ENCODE measurements around the gene ACAT1. TPM values are rescaled to one million over a fixed set of nuclear protein-coding genes. Genes with fewer than 3 reads are reported as not detected.
A peak's percentile ranks its signal among the peaks of the same experiment; 100 is the strongest.

The ACAT1 gene
- total RNA-seq, 1 experiment from 2014 or later = 31.4 TPM

DNA sequence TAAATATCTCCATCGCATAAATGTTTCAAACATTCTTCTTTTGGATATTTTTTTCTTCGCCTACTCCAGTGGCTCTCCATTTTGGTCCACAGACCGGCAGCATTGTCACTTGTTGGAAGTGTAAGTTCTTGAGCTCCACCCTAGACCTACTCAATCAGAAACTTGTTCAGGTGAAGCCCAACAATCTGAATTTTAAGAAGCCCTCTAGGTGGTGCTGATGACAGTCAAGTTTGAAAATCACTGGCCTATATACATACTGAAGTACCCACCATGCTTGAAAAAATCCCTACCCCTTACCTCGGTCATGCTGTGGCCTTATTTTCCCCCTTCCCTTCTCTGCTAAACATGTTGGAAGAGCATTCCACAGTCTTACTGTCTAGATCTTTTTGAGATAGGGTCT lies 10.2 kb upstream of the ACAT1 start:
- no peak overlapping the region for H3K4me3 Mint-ChIP-seq
- POLR2A ChIA-PET = no interaction called here
- H3K9me3 Mint-ChIP-seq = no peaks in the 10 kb centered on the region
- no peaks in the 10 kb centered on the region for H3K36me3 Mint-ChIP-seq
- ATAC-seq (peak; percentile 54; the same call in 1 of the 2 replicates), DNase-seq (ENCODE audit: low spot score) (no peak)
- peaks cover 10% of the 10 kb centered on the region for H3K4me1 Mint-ChIP-seq
- TF ChIP-seq, protein P1, sequence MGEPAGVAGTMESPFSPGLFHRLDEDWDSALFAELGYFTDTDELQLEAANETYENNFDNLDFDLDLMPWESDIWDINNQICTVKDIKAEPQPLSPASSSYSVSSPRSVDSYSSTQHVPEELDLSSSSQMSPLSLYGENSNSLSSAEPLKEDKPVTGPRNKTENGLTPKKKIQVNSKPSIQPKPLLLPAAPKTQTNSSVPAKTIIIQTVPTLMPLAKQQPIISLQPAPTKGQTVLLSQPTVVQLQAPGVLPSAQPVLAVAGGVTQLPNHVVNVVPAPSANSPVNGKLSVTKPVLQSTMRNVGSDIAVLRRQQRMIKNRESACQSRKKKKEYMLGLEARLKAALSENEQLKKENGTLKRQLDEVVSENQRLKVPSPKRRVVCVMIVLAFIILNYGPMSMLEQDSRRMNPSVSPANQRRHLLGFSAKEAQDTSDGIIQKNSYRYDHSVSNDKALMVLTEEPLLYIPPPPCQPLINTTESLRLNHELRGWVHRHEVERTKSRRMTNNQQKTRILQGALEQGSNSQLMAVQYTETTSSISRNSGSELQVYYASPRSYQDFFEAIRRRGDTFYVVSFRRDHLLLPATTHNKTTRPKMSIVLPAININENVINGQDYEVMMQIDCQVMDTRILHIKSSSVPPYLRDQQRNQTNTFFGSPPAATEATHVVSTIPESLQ (CRISPR knock-in tag; IDR thresholded peaks at IDR 0.05) = no peak
- TF ChIP-seq, protein P2, sequence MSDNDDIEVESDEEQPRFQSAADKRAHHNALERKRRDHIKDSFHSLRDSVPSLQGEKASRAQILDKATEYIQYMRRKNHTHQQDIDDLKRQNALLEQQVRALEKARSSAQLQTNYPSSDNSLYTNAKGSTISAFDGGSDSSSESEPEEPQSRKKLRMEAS (CRISPR knock-in tag; IDR thresholded peaks at IDR 0.05) = no peak
- TF ChIP-seq ZNF121 (CRISPR knock-in tag; IDR thresholded peaks at IDR 0.05) = no peak
- no peak for TF ChIP-seq GRHL2 (CRISPR knock-in tag; IDR thresholded peaks at IDR 0.05; ENCODE audit: insufficient replicate concordance, severe bottlenecking)
- no peak for TF ChIP-seq KAT7 (CRISPR knock-in tag; IDR thresholded peaks at IDR 0.05; ENCODE audit: borderline replicate concordance)
- TF ChIP-seq, protein P3, sequence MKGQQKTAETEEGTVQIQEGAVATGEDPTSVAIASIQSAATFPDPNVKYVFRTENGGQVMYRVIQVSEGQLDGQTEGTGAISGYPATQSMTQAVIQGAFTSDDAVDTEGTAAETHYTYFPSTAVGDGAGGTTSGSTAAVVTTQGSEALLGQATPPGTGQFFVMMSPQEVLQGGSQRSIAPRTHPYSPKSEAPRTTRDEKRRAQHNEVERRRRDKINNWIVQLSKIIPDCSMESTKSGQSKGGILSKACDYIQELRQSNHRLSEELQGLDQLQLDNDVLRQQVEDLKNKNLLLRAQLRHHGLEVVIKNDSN (CRISPR knock-in tag; IDR thresholded peaks at IDR 0.05) = no peak
- H3K27ac Mint-ChIP-seq = no peak overlapping the region
- CTCF ChIA-PET = no interaction called here
- no peaks in the 10 kb centered on the region for H3K27me3 Mint-ChIP-seq (ENCODE audit: low read depth)

DNA sequence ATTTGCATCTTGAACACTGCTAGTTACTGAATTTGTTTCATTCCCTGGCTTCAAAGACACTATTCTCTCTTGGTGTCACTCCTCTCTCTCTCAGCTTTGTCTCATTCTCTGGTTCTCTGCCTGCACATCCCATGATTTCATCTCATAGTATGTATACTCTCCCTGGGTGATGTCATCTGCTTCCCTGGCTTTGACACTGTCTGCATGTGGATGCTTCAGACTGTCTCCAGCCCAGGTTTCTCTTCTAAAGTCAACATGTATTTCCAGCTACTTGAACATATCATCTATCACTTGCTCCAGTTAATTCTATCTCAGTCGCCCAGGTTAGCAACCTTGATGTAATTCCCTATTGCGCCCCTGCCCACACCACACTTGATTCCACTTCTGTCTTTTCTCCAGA lies 9.3 kb upstream of the ACAT1 start:
- Mint-ChIP-seq H3K36me3 (no peaks in the 10 kb centered on the region), H3K9me3 (no peaks in the 10 kb centered on the region), H3K27me3 (ENCODE audit: low read depth) (no peaks in the 10 kb centered on the region), H3K27ac (no peak overlapping the region), H3K4me1 (peaks cover 10% of the 10 kb centered on the region), H3K4me3 (no peak overlapping the region)
- ChIA-PET POLR2A (no interaction called here), CTCF (no interaction called here)
- TF ChIP-seq SP1 (CRISPR knock-in tag; conservative IDR thresholded peaks at IDR 0.05) (no peak), JAZF1 (CRISPR knock-in tag; IDR thresholded peaks at IDR 0.05) (no peak)
- TF ChIP-seq, protein P4, sequence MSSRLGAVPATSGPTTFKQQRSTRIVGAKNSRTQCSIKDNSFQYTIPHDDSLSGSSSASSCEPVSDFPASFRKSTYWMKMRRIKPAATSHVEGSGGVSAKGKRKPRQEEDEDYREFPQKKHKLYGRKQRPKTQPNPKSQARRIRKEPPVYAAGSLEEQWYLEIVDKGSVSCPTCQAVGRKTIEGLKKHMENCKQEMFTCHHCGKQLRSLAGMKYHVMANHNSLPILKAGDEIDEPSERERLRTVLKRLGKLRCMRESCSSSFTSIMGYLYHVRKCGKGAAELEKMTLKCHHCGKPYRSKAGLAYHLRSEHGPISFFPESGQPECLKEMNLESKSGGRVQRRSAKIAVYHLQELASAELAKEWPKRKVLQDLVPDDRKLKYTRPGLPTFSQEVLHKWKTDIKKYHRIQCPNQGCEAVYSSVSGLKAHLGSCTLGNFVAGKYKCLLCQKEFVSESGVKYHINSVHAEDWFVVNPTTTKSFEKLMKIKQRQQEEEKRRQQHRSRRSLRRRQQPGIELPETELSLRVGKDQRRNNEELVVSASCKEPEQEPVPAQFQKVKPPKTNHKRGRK (CRISPR knock-in tag; IDR thresholded peaks at IDR 0.05; ENCODE audit: borderline replicate concordance) = no peak
- TF ChIP-seq, protein P5, sequence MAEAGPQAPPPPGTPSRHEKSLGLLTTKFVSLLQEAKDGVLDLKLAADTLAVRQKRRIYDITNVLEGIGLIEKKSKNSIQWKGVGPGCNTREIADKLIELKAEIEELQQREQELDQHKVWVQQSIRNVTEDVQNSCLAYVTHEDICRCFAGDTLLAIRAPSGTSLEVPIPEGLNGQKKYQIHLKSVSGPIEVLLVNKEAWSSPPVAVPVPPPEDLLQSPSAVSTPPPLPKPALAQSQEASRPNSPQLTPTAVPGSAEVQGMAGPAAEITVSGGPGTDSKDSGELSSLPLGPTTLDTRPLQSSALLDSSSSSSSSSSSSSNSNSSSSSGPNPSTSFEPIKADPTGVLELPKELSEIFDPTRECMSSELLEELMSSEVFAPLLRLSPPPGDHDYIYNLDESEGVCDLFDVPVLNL (CRISPR knock-in tag; IDR thresholded peaks at IDR 0.05; ENCODE audit: borderline replicate concordance, low read depth) = no peak
- DNase-seq (ENCODE audit: low spot score) = no peak
- ATAC-seq = no peak

DNA sequence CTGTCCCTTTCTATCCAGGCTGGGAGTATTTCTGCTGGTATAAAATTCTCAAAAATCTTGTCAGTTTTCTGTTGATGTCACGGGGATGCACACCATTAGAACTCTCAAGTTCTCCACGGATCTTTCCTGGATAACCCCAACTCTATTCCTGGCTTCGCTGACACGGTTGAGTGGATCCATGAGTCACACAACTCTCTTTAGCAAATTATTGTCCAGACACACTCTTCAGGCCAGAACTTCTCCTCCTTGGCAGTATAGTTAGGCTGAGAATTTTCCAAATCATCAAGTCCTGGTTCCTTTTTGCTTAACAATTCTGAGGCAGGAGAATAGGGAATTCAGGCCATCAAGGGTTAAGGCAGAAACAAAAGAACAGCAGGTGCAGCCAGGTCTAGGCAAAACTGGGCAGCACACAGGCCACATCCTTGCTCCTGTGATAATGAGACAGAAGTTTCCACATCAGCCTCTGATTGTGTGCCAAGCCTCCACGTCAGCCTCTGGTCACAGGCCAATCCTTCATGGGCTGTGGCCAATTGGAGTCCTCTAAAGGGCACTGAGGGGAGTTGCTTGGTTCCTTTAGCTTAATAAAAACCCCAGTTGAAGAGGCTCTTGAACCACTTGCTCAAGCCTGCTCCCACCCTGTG lies 5.7 kb upstream of the ACAT1 start:
- no peaks in the 10 kb centered on the region for H3K36me3 Mint-ChIP-seq
- CTCF ChIA-PET = interaction anchor here (0.6 kb wide), 1 partner anchor 123 kb away, joined by 3 read pairs; no protein-coding TSS in a partner anchor
- H3K4me1 Mint-ChIP-seq = peaks cover 10% of the 10 kb centered on the region
- H3K27ac Mint-ChIP-seq = peak overlapping the region; percentile 51; the same call in 1 of the 2 replicates
- H3K4me3 Mint-ChIP-seq = no peak overlapping the region
- POLR2A ChIA-PET = no interaction called here
- TF ChIP-seq ZNF416 (CRISPR knock-in tag; IDR thresholded peaks at IDR 0.05) (no peak), ZNF121 (CRISPR knock-in tag; IDR thresholded peaks at IDR 0.05) (0 out of 2 replicates have a peak, but pooled peaks have one; percentile 24), EMX1 (CRISPR knock-in tag; IDR thresholded peaks at IDR 0.05) (no peak)
- H3K27me3 Mint-ChIP-seq (ENCODE audit: low read depth) = no peaks in the 10 kb centered on the region
- no peaks in the 10 kb centered on the region for H3K9me3 Mint-ChIP-seq
- ATAC-seq = peak; percentile 49
- DNase-seq (ENCODE audit: low spot score) = peak; percentile 16
